ENCODE measurements around the gene CATSPER1. TPM values are rescaled to one million over a fixed set of nuclear protein-coding genes. Genes with fewer than 3 reads are reported as not detected.

Gene CATSPER1
- total and polyA plus RNA-seq, 2 of the 13 experiments (the other 11 are each of a cell fraction or from before 2014, with no cell fraction given): 0.17 TPM; not detected in 1

DNA sequence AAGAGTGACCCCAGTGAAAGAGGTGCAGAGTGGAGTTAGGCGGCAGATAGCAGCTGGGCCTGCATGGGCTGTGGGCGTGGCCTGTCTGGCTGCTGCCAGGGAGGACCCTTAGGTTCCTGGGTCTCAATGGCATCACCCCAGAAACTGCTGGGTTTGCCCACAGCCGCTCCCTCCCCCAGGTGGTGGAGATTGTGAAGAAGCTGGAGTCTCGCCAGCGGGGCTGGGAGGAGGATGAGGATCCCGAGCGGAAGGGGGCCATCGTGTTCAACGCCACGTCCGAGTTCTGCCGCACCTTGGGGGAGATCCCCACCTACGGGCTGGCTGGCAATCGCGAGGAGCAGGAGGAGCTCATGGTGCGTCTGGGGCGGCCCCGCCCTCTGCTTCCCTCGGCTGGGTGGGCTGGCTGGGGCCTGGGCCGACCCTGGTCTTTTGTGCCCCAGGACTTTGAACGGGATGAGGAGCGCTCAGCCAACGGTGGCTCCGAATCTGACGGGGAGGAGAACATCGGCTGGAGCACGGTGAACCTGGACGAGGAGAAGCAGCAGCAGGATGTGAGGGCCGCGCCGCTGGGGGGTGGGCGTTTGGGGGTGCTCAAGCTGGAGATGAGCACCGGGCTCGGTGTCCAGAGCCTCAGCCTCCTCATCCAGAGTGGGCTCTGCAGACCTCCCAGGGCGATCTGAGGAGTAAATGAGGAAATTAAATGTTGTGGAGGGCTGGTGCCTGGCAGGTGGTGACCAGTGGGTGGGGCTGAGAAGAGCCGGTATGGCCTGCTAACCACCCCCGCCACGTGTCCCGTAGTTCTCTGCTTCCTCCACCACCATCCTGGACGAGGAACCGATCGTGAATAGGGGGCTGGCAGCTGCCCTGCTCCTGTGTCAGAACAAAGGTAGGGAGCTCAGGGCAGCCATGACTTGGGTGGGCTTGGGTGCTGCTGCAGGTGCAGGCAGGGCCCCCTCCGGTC lies 49.8 kb downstream of the CATSPER1 start:
- FAIRE-seq (no peak), ATAC-seq (no peak), DNase-seq (ENCODE audit: low spot score) (no peak)
- POLR2A ChIA-PET: no interaction called here
- Histone ChIP-seq H3K9ac (ENCODE audit: insufficient read depth, low read depth, low read length) (no peak overlapping the region), H3K4me2 (ENCODE audit: low read depth, low read length) (no peak overlapping the region), H2AFZ (ENCODE audit: low read length) (no peak overlapping the region), H3K9me3 (ENCODE audit: low read length) (no peaks in the 10 kb centered on the region), H3K4me1 (ENCODE audit: insufficient read depth, low read length) (no peaks in the 10 kb centered on the region), H3K27me3 (ENCODE audit: control insufficient read depth in 1 of 2, insufficient read depth in 2 of 2, low read length in 2 of 2) (no peaks in the 10 kb centered on the region), H3K27ac (ENCODE audit: extremely low read length, insufficient read depth, low read length) (no peak overlapping the region), H3K79me2 (ENCODE audit: insufficient read depth, low read length) (no peaks in the 10 kb centered on the region), H3K4me3 (replicated peaks in 1 of 3; ENCODE audit: insufficient read depth in 1 of 3, low read depth in 2 of 3, low read length in 3 of 3) (no peak overlapping the region), H4K20me1 (ENCODE audit: insufficient read depth, low read length) (no peaks in the 10 kb centered on the region), H3K36me3 (replicated peaks in 1 of 2; ENCODE audit: control insufficient read depth in 1 of 2, insufficient read depth in 2 of 2, low read length in 2 of 2) (peaks cover 5 to 24% of the 10 kb centered on the region in 2 experiments)
- 92% methylated on average over 43 of the region's 43 CpGs for WGBS (ENCODE audit: low lambda C conversion rate)
- intact Hi-C loops (cut with micrococcal nuclease; ENCODE audit: unreplicated experiment): no loop called here
- in situ Hi-C loops (cut with HindIII; ENCODE audit: extremely low pct_ligation_motif_present, low pct_unique_long_range_greater_than_20kb): no loop called here
- BruUV-seq (replicated peaks): no TSS peak
- peak; percentile 57 for TF ChIP-seq AGO2 (optimal IDR thresholded peaks at IDR 0.05; ENCODE audit: low read depth, low read length)
- no peak for TF ChIP-seq EP300 (IDR thresholded peaks at IDR 0.05; ENCODE audit: low read depth in 2 of 2, low read length in 2 of 2)
- no peak for TF ChIP-seq EP300 (CRISPR knock-in tag; IDR thresholded peaks at IDR 0.05; ENCODE audit: borderline replicate concordance)
- no peak for TF ChIP-seq ZNF773 (CRISPR knock-in tag; IDR thresholded peaks at IDR 0.05; ENCODE audit: borderline replicate concordance)
- peak; percentile 42; the same call in 1 of the 2 replicates for TF ChIP-seq RBFOX2 (IDR thresholded peaks at IDR 0.05; ENCODE audit: low read depth, low read length)
- TF ChIP-seq KLF9 (CRISPR knock-in tag; IDR thresholded peaks at IDR 0.05; ENCODE audit: low read depth): no peak
- no peak for TF ChIP-seq CEBPB (IDR thresholded peaks at IDR 0.05; ENCODE audit: borderline replicate concordance, low read depth, low read length)
- TF ChIP-seq PHF5A (CRISPR knock-in tag; IDR thresholded peaks at IDR 0.05; ENCODE audit: low read depth, unreplicated experiment): no peak
- TF ChIP-seq, protein P1, sequence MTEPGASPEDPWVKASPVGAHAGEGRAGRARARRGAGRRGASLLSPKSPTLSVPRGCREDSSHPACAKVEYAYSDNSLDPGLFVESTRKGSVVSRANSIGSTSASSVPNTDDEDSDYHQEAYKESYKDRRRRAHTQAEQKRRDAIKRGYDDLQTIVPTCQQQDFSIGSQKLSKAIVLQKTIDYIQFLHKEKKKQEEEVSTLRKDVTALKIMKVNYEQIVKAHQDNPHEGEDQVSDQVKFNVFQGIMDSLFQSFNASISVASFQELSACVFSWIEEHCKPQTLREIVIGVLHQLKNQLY (CRISPR knock-in tag; IDR thresholded peaks at IDR 0.05): no peak
- TF ChIP-seq FOXM1 (CRISPR knock-in tag; IDR thresholded peaks at IDR 0.05): no peak
- no peak for TF ChIP-seq ZFP90 (CRISPR knock-in tag; IDR thresholded peaks at IDR 0.05; ENCODE audit: borderline replicate concordance)
- CTCF ChIA-PET (ENCODE audit: low intra/inter-chr PET ratio, low total read pairs): no interaction called here
